Peyer's patch (tissue), 4 donors: ENCODE measurements around the gene EFHC1.

ENCODE experiments used
- POLR2A ChIP-seq, 2 donors: fragments of 450-650 bp; IDR thresholded peaks; one replicate each; pipeline ENCODE4 v1.5.1; 2017; ENCODE audit warnings: antibody characterized with exemption in 2 of 2, mild to moderate bottlenecking in 2 of 2, moderate library complexity in 2 of 2
- TF ChIP-seq, protein P1 (sequence below), 6 experiments: fragments of 450-650 bp in 4 of 6; fragments of 200-600 bp in 2 of 6; sonication (generic) in 1 of 6; IDR thresholded peaks; one replicate each; pipeline ENCODE4 v1.5.1; 2017 to 2019; ENCODE audit warnings: antibody characterized with exemption in 6 of 6, mild to moderate bottlenecking in 3 of 6, moderate library complexity in 1 of 6

DNA sequence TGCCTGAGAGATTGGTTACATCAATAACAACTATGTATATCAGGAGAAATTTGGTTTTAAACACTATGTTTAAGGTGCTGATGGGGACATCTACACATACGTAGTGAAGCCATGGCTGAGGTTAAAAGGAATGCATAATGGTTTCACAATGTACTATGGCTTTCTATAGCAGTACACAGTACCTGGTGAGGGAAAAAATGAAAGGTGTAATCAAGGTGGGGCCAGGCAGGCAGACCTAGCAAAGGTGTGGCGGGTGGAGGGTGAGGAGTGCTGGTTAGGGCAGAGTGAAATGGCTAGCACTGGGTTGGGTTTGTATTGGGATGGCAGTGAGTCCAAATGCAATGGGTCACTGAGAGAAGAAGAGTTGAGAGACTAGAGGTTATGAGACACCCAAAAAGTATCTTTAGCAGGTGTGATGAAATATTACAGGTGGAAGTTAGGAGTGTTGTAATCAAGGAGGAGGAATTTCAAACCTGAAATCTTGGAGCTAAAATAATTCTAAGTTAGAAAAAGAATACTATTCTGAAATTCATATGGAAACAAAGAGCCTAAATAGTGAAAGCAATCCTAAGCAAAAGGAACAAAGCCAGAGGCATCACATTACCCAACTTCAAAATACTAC is 35.9 kb upstream of the EFHC1 start:
- TF ChIP-seq, protein P1, sequence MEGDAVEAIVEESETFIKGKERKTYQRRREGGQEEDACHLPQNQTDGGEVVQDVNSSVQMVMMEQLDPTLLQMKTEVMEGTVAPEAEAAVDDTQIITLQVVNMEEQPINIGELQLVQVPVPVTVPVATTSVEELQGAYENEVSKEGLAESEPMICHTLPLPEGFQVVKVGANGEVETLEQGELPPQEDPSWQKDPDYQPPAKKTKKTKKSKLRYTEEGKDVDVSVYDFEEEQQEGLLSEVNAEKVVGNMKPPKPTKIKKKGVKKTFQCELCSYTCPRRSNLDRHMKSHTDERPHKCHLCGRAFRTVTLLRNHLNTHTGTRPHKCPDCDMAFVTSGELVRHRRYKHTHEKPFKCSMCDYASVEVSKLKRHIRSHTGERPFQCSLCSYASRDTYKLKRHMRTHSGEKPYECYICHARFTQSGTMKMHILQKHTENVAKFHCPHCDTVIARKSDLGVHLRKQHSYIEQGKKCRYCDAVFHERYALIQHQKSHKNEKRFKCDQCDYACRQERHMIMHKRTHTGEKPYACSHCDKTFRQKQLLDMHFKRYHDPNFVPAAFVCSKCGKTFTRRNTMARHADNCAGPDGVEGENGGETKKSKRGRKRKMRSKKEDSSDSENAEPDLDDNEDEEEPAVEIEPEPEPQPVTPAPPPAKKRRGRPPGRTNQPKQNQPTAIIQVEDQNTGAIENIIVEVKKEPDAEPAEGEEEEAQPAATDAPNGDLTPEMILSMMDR (IDR thresholded peaks at IDR 0.05): no peak
- no peak for TF ChIP-seq POLR2A (IDR thresholded peaks at IDR 0.05)
